HS-5 (cell line): ENCODE measurements around the gene OMA1.
A peak's percentile ranks its signal among the peaks of the same experiment; 100 is the strongest.
"Not testable (repeated sequence)": the region's sequence is repeated elsewhere in the genome, so short reads cannot be mapped to it uniquely, and the experiment has no call there.

Experiments used
- DNase-seq: peaks from one replicate; pipeline ENCODE4 v3.0.0-alpha.2; 2012; ENCODE audit warnings: low read depth

Gene OMA1

GRCh38 chr1:58573705-58574591 is 27.4 kb upstream of the OMA1 start:
- no peak for DNase-seq

- DNase-seq: no peak
Observed at GRCh38 chr1:58573138-58573537, 26.6 kb upstream of the OMA1 start.

GRCh38 chr1:58572690-58573089 is 26.2 kb upstream of the OMA1 start:
- DNase-seq: no peak

- no peak for DNase-seq
Observed at GRCh38 chr1:58571616-58572015, 25.1 kb upstream of the OMA1 start.

- no peak for DNase-seq
Observed at GRCh38 chr1:58570817-58571216, 24.3 kb upstream of the OMA1 start.

GRCh38 chr1:58570094-58570493 is 23.6 kb upstream of the OMA1 start:
- no peak for DNase-seq

- no peak for DNase-seq
Observed at GRCh38 chr1:58568911-58569310, 22.4 kb upstream of the OMA1 start.

GRCh38 chr1:58568271-58568860 is 21.8 kb upstream of the OMA1 start:
- DNase-seq: no peak

- DNase-seq: no peak
Observed at GRCh38 chr1:58566339-58566738, 19.8 kb upstream of the OMA1 start.

- not testable (repeated sequence) for DNase-seq
Observed at GRCh38 chr1:58563715-58564114, 17.2 kb upstream of the OMA1 start.

- DNase-seq: no peak
Observed at GRCh38 chr1:58561633-58562032, 15.1 kb upstream of the OMA1 start.

- DNase-seq: no peak
Observed at GRCh38 chr1:58555393-58555792, 8.9 kb upstream of the OMA1 start.

GRCh38 chr1:58551186-58552140 is 4.9 kb upstream of the OMA1 start:
- DNase-seq: no peak

- DNase-seq: not testable (repeated sequence)
Observed at GRCh38 chr1:58549291-58549690, 2.8 kb upstream of the OMA1 start.

- no peak for DNase-seq
Observed at GRCh38 chr1:58548371-58548770, 1.8 kb upstream of the OMA1 start.

- peak; percentile 39 for DNase-seq
Observed at GRCh38 chr1:58545591-58546519, 671 bp downstream of the OMA1 start.

- no peak for DNase-seq
Observed at GRCh38 chr1:58543260-58543659, 3.3 kb downstream of the OMA1 start.

- DNase-seq: no peak
Observed at GRCh38 chr1:58539553-58539952, 7.0 kb downstream of the OMA1 start.

- no peak for DNase-seq
Observed at GRCh38 chr1:58538821-58539220, 7.7 kb downstream of the OMA1 start.

GRCh38 chr1:58531842-58532241 is 14.7 kb downstream of the OMA1 start:
- not testable (repeated sequence) for DNase-seq

- no peak for DNase-seq
Observed at GRCh38 chr1:58529284-58529683, 17.2 kb downstream of the OMA1 start.
